Psoas muscle (tissue), 8 donors: ENCODE measurements around the gene PHF14. TPM values are rescaled to one million over a fixed set of nuclear protein-coding genes. Genes with fewer than 3 reads are reported as not detected.

Experiments used
- ATAC-seq, 4 donors: fragments of 200-7000 bp; cut with Tn5 transposase; one replicate each; pipeline ENCODE4 v1.9.1; 2020; ENCODE audit warnings: moderate library complexity in 3 of 4, mild to moderate bottlenecking in 2 of 4
- DNase-seq, 2 donors: peaks; one replicate each; pipeline ENCODE4 v3.0.0-alpha.2; 2020
- H3K27ac ChIP-seq: fragments of 200-600 bp; one replicate; pipeline ENCODE4 v1.8.0; 2022
- H3K27me3 ChIP-seq, 3 donors: fragments of 200-600 bp in 1 of 3; one replicate each; pipeline versions ENCODE4 v1.6.1 to v1.8.0; 2013 to 2022; ENCODE audit warnings: low read length in 2 of 3, mild to moderate bottlenecking in 2 of 3, moderate library complexity in 1 of 3; ENCODE audit not compliant: insufficient read depth in 3 of 3
- H3K36me3 ChIP-seq, 2 donors: fragments of 200-600 bp in 1 of 2; one replicate each; pipeline versions ENCODE4 v1.6.1 to v1.8.0; 2013 to 2022; ENCODE audit warnings: low read depth in 1 of 2, mild to moderate bottlenecking in 1 of 2, moderate library complexity in 1 of 2; ENCODE audit not compliant: insufficient read depth in 1 of 2
- H3K4me1 ChIP-seq: fragments of 200-600 bp; one replicate; pipeline ENCODE4 v1.8.0; 2022
- H3K4me3 ChIP-seq: fragments of 200-600 bp; one replicate; pipeline ENCODE4 v1.8.0; 2022; ENCODE audit warnings: mild to moderate bottlenecking
- H3K9me3 ChIP-seq: fragments of 200-600 bp; one replicate; pipeline ENCODE4 v1.8.0; 2022
- WGBS, 3 donors: extraction: QIAGEN DNeasy Blood & Tissue Kit; methylation state at CpG; one replicate each; pipeline versions ENCODE4 v1.1.6 to v1.1.7; 2013; 5-methylcytosine and 5-hydroxymethylcytosine counted together
- intact Hi-C, 2 donors: fragments of 100-400 bp; cut with DNase I; formaldehyde crosslinking; loops; one replicate each; pipeline versions ENCODE4 v1.11.0 to v1.14.2; 2022
- polyA plus RNA-seq, 3 donors: library from polyadenylated mRNA; stranded (reverse); fragments of 200-250 nt; gene quantifications; one replicate each; pipeline ENCODE4 v1.2.3, GENCODE V29; 2013
- total RNA-seq, 4 donors: library from RNA; stranded (reverse); fragmentation: NEBNext Ultra II Directional in 2 of 4; extraction: Animal tissue kit (Norgen Biotek cat#: 25700) in 2 of 4; gene quantifications; one replicate each; pipeline versions ENCODE4 v1.2.1 to v1.2.4, GENCODE V29; 2021 to 2023
- TF ChIP-seq, protein P1 (sequence below): fragments of 200-600 bp; IDR thresholded peaks from one replicate; pipeline ENCODE4 v1.8.0; 2022; ENCODE audit warnings: antibody characterized with exemption
- donor health status: healthy with polysubstance abuse.
- donor health status: DM: no; HTN: no; CAD: no; lungs with moderate emphysema.
- donor health status: Bipolar disorder and iron deficiency.
- donor health status: healthy.
- donor health status: DM: yes; HTN: yes; CAD: no.
- donor health status: DM: no; HTN: no; CAD: no.
- donor health status: DM: no; HTN: no; CAD: no.
- donor health status: DM: yes; HTN: yes; CAD: no.

The PHF14 gene
- total and polyA plus RNA-seq, 7 donors = 10.8 to 17.8 (median 13.8) TPM

DNA sequence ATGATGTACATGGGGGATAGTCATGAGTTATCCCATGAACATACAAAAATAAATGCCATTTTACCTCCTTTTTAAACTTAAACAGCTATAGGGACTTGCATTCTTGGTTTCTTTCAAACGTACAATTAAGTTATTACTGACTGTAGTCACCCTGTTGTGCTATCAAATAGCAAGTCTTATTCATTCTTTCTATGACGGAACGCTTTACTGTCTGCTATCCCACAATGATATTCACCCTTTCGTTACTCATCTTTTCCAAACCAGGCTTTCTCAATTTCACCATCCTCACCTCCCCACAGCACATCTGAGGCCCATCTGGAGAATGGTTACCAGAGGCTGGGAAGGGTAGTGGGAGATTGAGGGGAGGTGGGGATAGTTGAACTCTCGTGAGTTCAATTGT lies 218.8 kb downstream of the PHF14 start:
- H3K27me3 ChIP-seq = no peaks in the 10 kb centered on the region
- H3K4me1 ChIP-seq = no peaks in the 10 kb centered on the region
- H3K9me3 ChIP-seq = no peaks in the 10 kb centered on the region
- peak in 1 of 4 donors; percentile 57 for ATAC-seq
- 49 to 67% (median 53%) methylated on average over 5 of the region's 5 CpGs for WGBS, 3 donors
- intact Hi-C loops = no loop called here
- peak overlapping the region; percentile 56 for H3K4me3 ChIP-seq
- TF ChIP-seq, protein P1, sequence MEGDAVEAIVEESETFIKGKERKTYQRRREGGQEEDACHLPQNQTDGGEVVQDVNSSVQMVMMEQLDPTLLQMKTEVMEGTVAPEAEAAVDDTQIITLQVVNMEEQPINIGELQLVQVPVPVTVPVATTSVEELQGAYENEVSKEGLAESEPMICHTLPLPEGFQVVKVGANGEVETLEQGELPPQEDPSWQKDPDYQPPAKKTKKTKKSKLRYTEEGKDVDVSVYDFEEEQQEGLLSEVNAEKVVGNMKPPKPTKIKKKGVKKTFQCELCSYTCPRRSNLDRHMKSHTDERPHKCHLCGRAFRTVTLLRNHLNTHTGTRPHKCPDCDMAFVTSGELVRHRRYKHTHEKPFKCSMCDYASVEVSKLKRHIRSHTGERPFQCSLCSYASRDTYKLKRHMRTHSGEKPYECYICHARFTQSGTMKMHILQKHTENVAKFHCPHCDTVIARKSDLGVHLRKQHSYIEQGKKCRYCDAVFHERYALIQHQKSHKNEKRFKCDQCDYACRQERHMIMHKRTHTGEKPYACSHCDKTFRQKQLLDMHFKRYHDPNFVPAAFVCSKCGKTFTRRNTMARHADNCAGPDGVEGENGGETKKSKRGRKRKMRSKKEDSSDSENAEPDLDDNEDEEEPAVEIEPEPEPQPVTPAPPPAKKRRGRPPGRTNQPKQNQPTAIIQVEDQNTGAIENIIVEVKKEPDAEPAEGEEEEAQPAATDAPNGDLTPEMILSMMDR = no peak
- no peak overlapping the region for H3K27ac ChIP-seq
- no peaks in the 10 kb centered on the region for H3K36me3 ChIP-seq
- no peak for DNase-seq

DNA sequence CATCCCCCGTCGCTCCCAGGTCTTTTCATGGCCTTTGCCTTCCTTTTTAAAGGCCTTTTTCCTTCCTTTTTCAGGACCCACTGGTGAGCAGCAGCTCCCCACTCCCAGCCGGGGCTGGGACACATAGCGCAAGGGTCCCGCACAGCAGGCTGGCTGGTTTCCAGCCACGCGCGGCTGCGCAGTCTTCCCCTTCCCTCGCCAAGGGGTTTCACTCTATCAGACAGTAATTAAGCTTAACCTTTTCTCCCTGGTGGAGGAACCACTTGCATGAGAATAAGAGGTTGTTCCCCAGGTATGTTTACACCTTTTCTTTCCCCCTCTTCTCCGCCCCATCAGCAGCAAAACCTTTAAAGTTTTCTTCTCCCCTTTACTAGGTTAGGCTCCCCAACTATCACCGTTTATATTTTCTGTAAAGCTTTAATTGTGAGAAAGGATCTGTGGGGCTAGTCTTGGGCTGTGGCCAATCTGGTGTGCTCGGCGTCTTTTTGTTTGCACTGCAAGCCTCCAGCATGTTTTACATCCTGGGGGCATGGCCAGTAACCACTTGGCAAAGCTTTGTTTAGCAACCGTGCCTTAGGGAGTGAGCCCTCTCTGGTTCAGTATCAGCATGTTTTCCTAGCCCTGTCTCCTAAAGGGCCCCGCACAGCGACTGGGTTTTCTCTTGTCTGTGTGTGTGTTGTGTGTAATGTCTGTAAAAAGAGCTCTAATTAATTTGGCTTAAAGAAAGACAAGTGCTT lies 219.6 kb downstream of the PHF14 start:
- WGBS, 3 donors = 17 to 19% (median 18%) methylated on average over 17 of the region's 17 CpGs
- Histone ChIP-seq H3K36me3 (no peaks in the 10 kb centered on the region), H3K4me1 (no peaks in the 10 kb centered on the region), H3K27ac (no peak overlapping the region), H3K9me3 (no peaks in the 10 kb centered on the region), H3K4me3 (peak overlapping the region; percentile 56), H3K27me3 (no peaks in the 10 kb centered on the region)
- intact Hi-C loops = no loop called here
- DNase-seq (peak in 1 of 2 donors; percentile 51), ATAC-seq (peak in 1 of 4 donors; percentile 71)
- TF ChIP-seq, protein P1 = no peak

DNA sequence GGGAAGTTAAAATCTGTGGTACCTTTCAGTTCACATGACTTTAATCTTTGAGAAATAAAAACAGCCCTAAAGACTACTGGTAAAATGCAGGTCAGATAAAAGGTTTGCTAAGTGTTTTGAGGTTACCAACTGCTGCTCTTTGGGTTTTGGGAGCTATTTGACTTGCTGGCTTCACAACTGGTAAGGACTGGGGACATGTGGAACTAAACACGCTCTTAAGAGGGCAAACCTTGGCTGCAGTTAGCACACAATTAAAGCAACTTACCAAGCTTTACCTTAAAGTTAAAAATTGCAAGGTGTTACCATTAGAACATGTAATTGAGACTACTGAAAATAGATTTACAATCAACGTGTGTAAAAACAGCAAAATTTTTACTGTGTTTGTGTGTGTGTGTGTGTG lies 220.2 kb downstream of the PHF14 start:
- no peak overlapping the region for H3K27ac ChIP-seq
- no peaks in the 10 kb centered on the region for H3K4me1 ChIP-seq
- ATAC-seq (no peak), DNase-seq (no peak)
- TF ChIP-seq, protein P1 = no peak
- no peaks in the 10 kb centered on the region for H3K9me3 ChIP-seq
- no peaks in the 10 kb centered on the region for H3K27me3 ChIP-seq
- no peaks in the 10 kb centered on the region for H3K36me3 ChIP-seq
- H3K4me3 ChIP-seq = peak overlapping the region; percentile 56
- 63 to 83% (median 68%) methylated on average over 2 of the region's 2 CpGs for WGBS, 3 donors
- intact Hi-C loops = no loop called here

DNA sequence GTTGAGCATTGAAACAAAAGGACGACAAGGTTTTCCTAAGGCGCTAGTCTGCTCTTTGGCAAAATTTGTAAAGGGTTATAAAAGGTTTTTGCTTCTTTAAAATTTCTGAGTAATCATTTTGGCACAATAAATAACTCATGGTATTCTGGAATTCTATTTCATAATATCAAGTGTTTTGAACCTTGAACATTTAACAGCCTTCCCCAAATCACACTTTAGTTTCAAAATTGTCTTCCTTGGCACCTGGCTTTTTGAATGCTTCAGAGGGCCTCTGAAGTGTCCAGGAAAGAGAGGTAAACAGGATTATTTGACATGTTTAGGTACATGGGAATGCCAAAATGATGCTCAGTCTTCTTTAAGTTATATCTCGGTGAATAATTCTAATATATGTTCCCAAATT lies 220.8 kb downstream of the PHF14 start:
- 73 to 85% (median 79%) methylated on average over 3 of the region's 3 CpGs for WGBS, 3 donors
- intact Hi-C loops = no loop called here
- Histone ChIP-seq H3K36me3 (no peaks in the 10 kb centered on the region), H3K27ac (no peak overlapping the region), H3K4me1 (no peaks in the 10 kb centered on the region), H3K4me3 (no peak overlapping the region), H3K9me3 (no peaks in the 10 kb centered on the region), H3K27me3 (no peaks in the 10 kb centered on the region)
- ATAC-seq (peak in 1 of 4 donors; percentile 26), DNase-seq (no peak)
- TF ChIP-seq, protein P1 = no peak

DNA sequence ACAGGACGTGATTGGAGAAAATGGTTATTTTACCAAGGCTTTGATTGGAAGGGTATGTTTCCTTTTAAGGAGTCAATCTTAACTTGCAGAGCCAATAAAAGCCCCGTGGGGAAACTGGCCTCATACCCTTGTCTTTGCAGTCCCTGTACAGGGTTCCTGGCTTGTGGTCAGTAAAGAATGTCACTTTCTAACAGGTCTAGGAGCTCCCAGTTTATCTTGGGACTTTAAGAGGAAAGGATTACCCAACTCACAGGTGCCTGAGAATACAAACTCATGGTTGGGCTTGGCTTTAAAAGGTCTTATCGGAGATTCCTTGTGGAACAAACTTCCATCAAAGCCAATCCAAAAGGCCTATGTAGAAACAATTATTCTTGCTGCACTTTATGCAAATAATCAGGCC lies 221.8 kb downstream of the PHF14 start:
- Histone ChIP-seq H3K4me3 (no peak overlapping the region), H3K27ac (no peak overlapping the region), H3K4me1 (no peaks in the 10 kb centered on the region), H3K9me3 (no peaks in the 10 kb centered on the region), H3K36me3 (no peaks in the 10 kb centered on the region), H3K27me3 (no peaks in the 10 kb centered on the region)
- TF ChIP-seq, protein P1 = no peak
- WGBS, 3 donors = 57 to 66% (median 62%) methylated on average over 3 of the region's 3 CpGs
- intact Hi-C loops = no loop called here
- DNase-seq (no peak), ATAC-seq (no peak)
